Measurements from ENCODE around the gene IL4.

Gene IL4

DNA sequence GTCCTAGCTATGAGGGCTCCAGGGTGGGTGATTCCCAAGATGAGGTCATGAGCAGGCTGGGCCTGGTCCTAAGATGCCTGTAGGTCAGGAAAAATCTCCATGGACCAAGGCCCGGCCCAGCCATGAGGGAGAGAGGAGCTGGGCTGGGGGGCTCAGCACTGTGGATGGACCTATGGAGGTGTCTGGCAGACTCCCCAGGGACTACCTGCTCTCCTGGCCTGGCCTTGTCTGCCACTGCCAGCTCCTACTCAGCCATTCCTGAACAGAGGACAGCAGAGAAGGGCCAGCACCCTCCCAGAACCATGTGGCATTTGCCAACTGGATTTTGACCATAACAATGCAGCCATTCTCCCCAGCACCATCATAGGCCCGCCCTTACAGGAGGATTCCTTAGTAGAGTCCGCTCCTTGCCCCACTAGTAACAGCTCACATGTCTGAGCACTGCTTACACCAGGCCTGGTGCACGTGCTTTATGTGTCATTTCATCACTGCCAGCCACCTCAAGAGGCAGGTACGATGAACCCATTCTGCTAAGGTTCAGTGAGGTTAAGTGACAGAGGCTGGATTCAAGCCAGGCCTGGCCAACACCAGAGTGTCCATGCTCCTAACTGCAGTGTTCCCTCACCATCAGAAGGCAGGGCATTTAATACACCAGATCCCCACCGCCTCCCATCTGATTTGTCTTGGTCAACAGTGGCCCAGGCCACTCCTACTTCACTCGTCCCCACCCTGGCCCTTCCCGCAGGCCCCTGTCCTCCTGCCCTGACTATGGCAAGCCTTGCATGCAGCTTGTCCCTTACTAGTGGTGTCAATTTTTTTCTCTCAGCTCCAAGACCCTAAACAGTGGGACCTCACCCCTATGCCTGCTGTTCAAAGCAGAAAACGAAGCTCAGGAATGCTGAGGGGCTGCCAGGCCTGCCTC lies 15.1 kb upstream of the IL4 start:
- DNase-seq = no peak

DNA sequence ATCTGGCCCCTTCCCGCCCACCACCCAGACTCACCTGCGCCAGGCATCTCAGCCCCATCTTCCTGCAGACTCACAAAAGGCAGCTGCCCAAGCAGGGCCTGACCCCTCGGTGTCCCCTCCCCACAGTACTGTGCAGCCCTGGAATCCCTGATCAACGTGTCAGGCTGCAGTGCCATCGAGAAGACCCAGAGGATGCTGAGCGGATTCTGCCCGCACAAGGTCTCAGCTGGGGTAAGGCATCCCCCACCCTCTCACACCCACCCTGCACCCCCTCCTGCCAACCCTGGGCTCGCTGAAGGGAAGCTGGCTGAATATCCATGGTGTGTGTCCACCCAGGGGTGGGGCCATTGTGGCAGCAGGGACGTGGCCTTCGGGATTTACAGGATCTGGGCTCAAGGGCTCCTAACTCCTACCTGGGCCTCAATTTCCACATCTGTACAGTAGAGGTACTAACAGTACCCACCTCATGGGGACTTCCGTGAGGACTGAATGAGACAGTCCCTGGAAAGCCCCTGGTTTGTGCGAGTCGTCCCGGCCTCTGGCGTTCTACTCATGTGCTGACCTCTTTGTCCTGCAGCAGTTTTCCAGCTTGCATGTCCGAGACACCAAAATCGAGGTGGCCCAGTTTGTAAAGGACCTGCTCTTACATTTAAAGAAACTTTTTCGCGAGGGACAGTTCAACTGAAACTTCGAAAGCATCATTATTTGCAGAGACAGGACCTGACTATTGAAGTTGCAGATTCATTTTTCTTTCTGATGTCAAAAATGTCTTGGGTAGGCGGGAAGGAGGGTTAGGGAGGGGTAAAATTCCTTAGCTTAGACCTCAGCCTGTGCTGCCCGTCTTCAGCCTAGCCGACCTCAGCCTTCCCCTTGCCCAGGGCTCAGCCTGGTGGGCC lies 13.9 kb upstream of the IL4 start:
- no peak for DNase-seq

DNA sequence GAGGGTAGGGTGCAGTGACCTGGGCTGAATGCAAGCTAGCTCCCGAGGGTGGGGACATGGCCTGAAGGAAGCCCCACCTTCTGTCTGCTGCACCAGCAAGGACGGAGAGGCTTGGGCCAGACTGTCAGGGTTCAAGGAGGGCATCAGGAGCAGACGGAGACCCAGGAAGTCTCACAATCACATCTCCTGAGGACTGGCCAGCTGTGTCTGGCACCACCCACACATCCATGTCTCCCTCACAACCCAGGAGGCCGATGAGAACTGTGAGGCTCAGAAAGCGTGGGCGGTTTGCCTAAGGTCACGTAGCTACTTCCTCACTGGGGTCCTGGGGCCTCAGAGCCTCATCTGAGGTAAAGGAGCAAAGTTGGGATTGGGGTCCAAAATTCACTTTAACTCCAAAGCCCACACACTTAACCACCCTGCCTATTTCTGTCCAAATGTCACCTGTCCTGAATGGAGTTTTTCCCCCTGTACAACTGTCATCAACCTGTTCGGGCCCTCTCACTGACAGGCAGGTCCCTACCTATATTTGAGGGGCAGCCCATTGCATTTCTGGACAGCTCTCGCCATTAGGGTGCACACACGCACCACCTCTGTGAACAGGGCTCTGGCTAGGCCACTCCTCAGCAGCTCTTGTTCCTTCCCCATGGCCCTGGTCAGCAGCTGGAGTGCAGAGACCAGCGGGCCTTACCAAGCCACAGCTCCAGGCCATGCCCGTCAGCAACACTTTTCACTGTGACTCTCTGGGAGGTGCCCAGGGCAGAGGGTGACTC lies 12.4 kb upstream of the IL4 start:
- DNase-seq = no peak

GRCh38 chr5:132662004-132662401 lies 11.8 kb upstream of the IL4 start:
- no peak for DNase-seq

DNA sequence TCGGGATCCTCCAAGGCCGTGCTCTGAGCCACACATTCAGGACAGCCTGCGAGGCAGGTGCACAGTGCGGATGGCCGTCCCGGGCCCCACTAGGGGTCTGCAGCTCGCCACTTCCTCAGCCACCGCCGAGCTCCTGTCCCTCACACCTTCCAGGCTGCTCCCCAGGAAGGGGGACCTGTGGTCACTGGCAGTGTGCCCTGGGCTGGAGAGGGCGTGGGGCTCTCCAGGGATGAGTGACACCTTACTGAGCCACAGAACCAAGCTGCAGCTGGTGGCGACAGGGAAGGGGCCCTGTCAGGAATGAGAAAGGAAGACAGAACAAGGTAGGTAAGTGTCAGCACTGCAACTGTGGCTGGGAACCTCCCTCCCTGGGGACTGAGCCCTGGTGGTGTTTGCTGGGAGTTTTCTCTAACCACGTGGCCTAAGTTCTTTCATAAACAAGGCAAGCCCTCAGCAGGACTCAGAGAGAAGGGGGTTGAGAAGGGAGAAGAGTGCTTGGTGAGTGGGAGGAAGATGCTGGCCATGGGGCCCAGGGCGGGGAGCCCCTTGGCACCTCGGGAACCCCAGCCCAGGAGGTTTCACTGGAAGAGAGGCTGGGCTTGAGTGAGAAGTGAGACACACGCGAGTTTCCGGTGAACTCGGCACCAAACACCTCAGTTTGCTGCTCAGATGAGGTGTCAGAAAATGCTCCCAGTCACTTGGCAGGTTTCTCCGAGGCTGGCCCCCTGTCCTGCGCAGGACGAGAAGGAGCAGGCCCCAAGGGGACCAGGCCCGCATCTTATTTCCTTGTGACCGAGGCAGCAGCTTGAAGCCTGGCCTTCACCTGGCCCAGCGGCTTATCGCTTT lies 10.6 kb upstream of the IL4 start:
- no peak for DNase-seq

GRCh38 chr5:132663771-132664695 lies 9.8 kb upstream of the IL4 start:
- no peak for DNase-seq

DNA sequence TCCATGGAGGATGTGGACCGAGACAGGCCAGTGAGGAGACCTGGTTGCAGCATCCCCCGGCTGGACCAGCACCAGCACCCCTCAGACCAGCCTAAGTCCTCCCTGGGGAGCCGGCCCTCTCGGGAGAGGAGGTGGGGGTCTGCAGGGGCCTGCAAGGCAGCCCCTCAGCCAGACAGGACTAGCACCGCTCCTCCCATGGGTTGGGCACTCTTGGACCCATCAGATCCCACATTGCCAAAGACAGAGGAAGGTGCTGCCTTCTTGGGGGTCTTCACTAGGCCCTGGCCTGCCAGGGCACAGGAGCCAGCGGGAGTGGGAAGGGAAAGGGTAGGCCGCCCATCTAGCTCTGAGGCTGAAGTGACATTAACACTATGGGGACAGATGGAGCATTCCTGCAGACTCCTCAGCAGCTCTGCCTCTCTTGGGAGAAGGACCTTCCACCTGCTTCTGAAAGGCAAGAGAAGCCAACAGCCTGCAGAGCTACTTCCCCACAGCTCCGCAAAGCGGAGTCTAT lies 9.0 kb upstream of the IL4 start:
- DNase-seq = no peak

DNA sequence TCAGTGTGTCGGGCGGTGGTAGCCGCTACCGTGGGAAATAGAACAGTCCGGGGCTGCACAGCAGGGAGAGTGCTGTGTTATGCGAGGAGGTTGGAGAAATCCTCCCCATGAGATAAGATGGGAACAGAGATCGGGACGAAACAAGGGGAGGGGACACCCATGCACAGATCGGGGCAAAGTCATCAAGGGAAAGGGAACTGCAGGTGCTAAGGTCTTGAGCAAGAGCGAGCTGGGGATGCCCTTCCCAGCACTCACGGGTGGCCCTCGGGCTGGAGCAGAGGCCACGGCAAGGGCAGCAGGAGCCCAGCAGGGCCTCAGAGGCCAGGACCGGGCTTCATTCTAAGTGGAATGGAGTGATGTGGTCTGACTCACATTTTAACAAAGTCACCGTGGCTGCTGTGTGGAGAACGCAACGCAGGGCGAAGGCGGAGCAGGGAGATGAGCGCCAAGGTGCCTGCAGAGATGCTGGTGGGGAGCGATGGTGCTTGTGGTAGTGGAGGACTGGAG lies 8.2 kb upstream of the IL4 start:
- no peak for DNase-seq

- no peak for DNase-seq
Measured at GRCh38 chr5:132666310-132667123, 7.3 kb upstream of the IL4 start.

DNA sequence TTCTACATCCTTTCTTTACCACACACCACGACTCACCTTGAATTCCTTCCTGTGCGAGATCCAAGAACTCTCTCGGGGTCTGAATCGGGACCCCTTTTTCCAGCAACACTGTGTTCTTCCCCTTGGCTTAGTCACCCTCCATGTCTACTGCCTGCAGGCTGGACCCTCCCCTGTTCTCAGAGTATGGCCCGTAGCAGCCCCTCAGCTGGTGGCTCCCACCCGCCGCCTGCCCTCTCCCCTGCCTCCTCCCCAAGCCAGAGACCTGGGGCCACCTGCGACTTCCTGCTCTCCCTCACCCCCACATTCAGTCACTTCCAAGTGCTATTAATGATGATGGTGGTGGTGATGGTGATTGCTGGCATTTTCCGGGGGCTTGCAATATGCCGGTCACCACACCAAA lies 6.5 kb upstream of the IL4 start:
- no peak for DNase-seq

DNA sequence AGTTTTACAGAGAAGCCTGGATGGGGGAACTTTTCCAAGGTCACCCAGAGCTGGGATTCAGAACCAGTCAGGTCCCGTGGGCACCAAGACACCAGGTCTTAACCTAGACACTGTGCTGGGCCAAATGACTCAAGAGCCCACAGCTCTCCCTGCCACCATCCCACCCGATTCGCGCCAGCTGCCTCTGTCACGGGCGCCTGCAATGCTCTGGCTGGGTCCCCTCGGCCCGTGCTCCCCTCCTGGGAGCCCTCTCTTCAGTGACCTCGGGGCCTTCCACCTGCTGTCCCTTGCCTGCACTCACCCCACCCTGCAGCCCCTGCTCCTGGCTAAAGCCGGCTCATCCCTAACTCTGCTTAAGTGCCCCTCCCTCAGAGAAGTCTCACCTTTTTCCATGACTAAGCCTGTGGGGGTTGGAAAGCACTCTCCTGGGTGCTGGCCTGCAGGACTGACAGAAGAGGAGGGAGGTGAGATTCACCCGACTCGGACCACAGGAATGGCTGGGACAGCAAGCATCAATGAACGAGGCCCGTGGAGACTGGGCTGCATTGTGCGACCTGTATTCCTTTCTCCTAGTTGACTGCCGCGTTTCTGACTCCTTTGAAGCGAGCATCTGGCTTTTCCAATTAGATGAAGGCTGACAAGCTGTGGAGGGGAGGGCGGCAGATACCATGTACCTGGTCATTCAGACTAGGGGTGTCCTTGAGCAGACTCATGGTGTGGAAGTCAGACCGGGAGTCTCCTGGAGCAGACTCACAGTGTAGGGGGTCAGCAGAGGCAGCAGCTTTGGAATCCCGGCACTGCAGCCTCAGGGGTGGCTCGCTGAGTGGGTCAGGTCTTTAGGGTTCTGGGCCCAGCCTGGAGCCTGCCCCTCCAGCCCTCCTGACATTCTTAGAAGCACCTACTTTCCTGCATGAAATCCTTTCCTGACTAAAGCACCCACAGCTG lies 5.8 kb upstream of the IL4 start:
- no peak for DNase-seq

DNA sequence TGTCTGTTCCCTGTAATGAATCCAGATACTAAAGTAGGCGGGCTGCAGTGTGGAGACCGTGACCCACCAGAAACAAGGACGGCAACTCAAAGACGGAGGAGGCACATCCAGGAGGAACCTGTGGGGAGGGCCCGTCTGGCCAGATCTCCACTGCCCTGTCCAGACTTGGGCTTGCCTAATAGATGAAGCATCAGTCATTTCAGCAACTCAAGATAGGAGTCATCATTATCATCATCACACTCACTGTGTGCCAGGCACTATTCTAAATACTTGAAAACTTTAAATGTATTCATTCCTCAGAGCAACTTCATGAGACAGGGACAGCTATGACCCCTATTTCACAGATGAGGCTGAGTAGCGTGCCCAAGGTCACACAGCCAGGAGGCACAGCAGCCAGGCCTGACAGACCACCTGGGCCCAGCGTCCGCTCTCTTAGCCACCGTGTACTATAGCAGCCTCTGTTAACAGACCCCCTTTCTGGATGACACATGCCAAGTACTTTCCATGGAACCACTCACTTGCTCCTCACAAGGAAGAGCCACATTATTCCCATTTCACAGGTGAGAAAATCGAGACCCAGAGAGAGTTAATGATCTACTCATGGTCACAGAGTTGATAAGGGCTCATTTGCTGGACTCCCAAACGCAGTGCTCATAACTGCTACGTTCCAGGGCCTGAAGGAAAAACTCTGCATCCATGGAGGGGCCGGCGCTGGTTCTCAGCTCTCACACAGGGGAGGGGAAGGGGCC lies 4.9 kb upstream of the IL4 start:
- no peak for DNase-seq

GRCh38 chr5:132669455-132669820 lies 4.4 kb upstream of the IL4 start:
- no peak for DNase-seq

- no peak for DNase-seq
Measured at GRCh38 chr5:132669966-132670882, 3.6 kb upstream of the IL4 start.

DNA sequence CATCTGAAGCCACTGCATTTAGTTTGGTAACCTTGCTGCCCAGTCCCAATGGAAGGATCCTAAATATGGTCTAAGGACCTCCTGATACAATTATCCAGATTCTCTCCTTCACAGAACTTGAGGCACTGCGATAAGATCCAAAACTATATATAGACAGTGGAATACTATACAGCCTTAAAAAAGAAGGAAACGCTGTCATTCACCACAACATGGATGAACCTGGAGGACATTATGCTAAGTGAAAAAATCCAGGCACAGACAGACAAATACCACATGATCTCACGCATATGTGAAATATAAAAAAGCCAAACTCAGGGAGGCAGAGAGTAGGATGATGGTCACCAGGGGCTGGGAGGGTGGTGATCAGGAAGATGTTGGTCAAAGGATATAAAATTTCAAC lies 2.8 kb upstream of the IL4 start:
- no peak for DNase-seq

DNA sequence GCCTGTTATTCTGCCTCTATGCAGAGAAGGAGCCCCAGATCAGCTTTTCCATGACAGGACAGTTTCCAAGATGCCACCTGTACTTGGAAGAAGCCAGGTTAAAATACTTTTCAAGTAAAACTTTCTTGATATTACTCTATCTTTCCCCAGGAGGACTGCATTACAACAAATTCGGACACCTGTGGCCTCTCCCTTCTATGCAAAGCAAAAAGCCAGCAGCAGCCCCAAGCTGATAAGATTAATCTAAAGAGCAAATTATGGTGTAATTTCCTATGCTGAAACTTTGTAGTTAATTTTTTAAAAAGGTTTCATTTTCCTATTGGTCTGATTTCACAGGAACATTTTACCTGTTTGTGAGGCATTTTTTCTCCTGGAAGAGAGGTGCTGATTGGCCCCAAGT lies 301 bp upstream of the IL4 start:
- DNase-seq = no peak
